Measurements from ENCODE around the gene SMR3A.

- no peak for TF ChIP-seq CHCHD3 (CRISPR knock-in tag; IDR thresholded peaks at IDR 0.05)
- TF ChIP-seq EZH2 (IDR thresholded peaks at IDR 0.05; ENCODE audit: borderline replicate concordance, low read depth, low read length): no peak
- TF ChIP-seq NR2F6 (CRISPR knock-in tag; IDR thresholded peaks at IDR 0.05): no peak
- TF ChIP-seq TEAD4 (IDR thresholded peaks at IDR 0.05; ENCODE audit: low read length): no peak
- TF ChIP-seq TEAD4 (CRISPR knock-in tag; IDR thresholded peaks at IDR 0.05; ENCODE audit: borderline replicate concordance): no peak
- TF ChIP-seq ESRRA (IDR thresholded peaks at IDR 0.05; ENCODE audit: borderline replicate concordance, low read depth): no peak
- no peak for TF ChIP-seq SUPT5H (IDR thresholded peaks at IDR 0.05)
- TF ChIP-seq ZNF764 (CRISPR knock-in tag; IDR thresholded peaks at IDR 0.05; ENCODE audit: low read depth): no peak
- no peak for TF ChIP-seq RAD21 (CRISPR knock-in tag; conservative IDR thresholded peaks at IDR 0.05 in 1 of 2, IDR thresholded peaks at IDR 0.05 in 1 of 2)
- TF ChIP-seq CTCF (IDR thresholded peaks at IDR 0.05 in 2 of 3, conservative IDR thresholded peaks at IDR 0.05 in 1 of 3; ENCODE audit: insufficient read depth in 2 of 3, low read depth in 1 of 3, low read length in 3 of 3): no peak
- TF ChIP-seq ATF6 (CRISPR knock-in tag; IDR thresholded peaks at IDR 0.05): no peak
- TF ChIP-seq EP300 (IDR thresholded peaks at IDR 0.05; ENCODE audit: low read length): no peak
These were observed 4.4 kb upstream of the SMR3A start for GRCh38 chr4:70356185-70356584.

Measured in K562 (cell line).